ENCODE results near the gene HIC1.

DNA sequence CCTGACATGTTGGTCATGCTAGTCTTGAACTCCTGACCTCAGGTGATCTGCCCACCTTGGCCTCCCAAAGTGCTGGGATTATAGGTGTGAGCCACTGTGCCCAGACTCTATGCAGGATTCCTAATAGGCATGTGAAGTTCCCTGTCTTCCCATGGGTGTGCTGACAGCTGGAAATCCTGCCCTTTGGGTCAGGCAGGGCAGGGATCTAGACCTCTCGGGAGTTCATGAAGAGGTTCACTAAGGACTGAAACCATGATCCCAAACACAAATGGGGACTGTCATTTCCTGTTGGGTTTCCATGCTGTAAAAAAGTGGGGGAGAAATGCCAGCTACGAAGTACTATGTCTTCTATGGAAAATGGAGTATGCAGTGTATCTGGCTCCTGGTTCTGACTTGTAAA is 52.1 kb downstream of the HIC1 start:
- TF ChIP-seq, protein P1, sequence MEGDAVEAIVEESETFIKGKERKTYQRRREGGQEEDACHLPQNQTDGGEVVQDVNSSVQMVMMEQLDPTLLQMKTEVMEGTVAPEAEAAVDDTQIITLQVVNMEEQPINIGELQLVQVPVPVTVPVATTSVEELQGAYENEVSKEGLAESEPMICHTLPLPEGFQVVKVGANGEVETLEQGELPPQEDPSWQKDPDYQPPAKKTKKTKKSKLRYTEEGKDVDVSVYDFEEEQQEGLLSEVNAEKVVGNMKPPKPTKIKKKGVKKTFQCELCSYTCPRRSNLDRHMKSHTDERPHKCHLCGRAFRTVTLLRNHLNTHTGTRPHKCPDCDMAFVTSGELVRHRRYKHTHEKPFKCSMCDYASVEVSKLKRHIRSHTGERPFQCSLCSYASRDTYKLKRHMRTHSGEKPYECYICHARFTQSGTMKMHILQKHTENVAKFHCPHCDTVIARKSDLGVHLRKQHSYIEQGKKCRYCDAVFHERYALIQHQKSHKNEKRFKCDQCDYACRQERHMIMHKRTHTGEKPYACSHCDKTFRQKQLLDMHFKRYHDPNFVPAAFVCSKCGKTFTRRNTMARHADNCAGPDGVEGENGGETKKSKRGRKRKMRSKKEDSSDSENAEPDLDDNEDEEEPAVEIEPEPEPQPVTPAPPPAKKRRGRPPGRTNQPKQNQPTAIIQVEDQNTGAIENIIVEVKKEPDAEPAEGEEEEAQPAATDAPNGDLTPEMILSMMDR (conservative IDR thresholded peaks at IDR 0.05; ENCODE audit: low read length): no peak
- TF ChIP-seq EZH2phosphoT487 (IDR thresholded peaks at IDR 0.05; ENCODE audit: borderline replicate concordance, low read depth, low read length): no peak

All from OCI-LY7 (cell line).